Kidney (tissue), 14 donors: ENCODE results near the gene NFKBIE. TPM values are rescaled to one million over a fixed set of nuclear protein-coding genes. Genes with fewer than 3 reads are reported as not detected.
A peak's percentile ranks its signal among the peaks of the same experiment; 100 is the strongest.

Source experiments
- DNase-seq, 5 donors: peaks; one replicate each; pipeline ENCODE4 v3.0.0-alpha.2; 2013 to 2020
- FAIRE-seq: peaks from 2 replicates; lab custom pipeline; 2012; peaks lifted over from hg19 to GRCh38; lab: Jason Lieb, UNC
- H3K27ac ChIP-seq, 2 donors: one replicate each; pipeline ENCODE4 v1.7.0; 2013; ENCODE audit warnings: low read depth in 2 of 2, low read length in 2 of 2, inconsistent platforms in 1 of 2
- H3K27me3 ChIP-seq: one replicate; pipeline ENCODE4 v1.7.1; 2013; ENCODE audit warnings: low read length, inconsistent platforms; ENCODE audit not compliant: control insufficient read depth, insufficient read depth
- H3K36me3 ChIP-seq, 3 donors: one replicate each; pipeline versions ENCODE4 v1.7.0 to v1.7.1; 2013; ENCODE audit warnings: low read length in 3 of 3, control low read depth in 1 of 3, inconsistent platforms in 1 of 3; ENCODE audit not compliant: insufficient read depth in 3 of 3, control insufficient read depth in 2 of 3
- H3K4me1 ChIP-seq, 3 donors: one replicate each; pipeline versions ENCODE4 v1.7.0 to v1.7.1; 2013; ENCODE audit warnings: low read length in 3 of 3, inconsistent platforms in 1 of 3, low read depth in 1 of 3; ENCODE audit not compliant: control insufficient read depth in 2 of 3, insufficient read depth in 2 of 3
- H3K4me3 ChIP-seq, 3 donors: one replicate each; pipeline versions ENCODE4 v1.7.0 to v1.8.1; 2013; ENCODE audit warnings: low read length in 3 of 3, control low read depth in 1 of 3, inconsistent platforms in 1 of 3
- H3K9ac ChIP-seq, 3 donors: one replicate each; pipeline versions ENCODE4 v1.7.0 to v1.7.1; 2013; ENCODE audit warnings: low read length in 3 of 3, control low read depth in 1 of 3, inconsistent platforms in 1 of 3
- H3K9me3 ChIP-seq, 3 donors: one replicate each; pipeline versions ENCODE4 v1.7.0 to v1.7.1; 2013; ENCODE audit warnings: low read length in 3 of 3, control low read depth in 1 of 3, inconsistent platforms in 1 of 3; ENCODE audit not compliant: control insufficient read depth in 2 of 3, insufficient read depth in 1 of 3
- intact Hi-C: fragments of 100-400 bp; cut with DNase I; formaldehyde crosslinking; loops from one replicate; pipeline ENCODE4 v1.11.1; 2022
- polyA plus RNA-seq: library from polyadenylated mRNA; stranded (reverse); fragments of 350-450 nt; fragmentation: Illumina TruSeq; extraction: RNeasy Lipid Tissue Mini Kit (QIAGEN cat#74804); gene quantifications from one replicate; pipeline ENCODE4 v1.2.3, GENCODE V29; 2014; ENCODE audit warnings: low read depth, low replicate concordance; ENCODE audit not compliant: insufficient read depth
- total RNA-seq: library from RNA; stranded (reverse); fragmentation: NEBNext Ultra II Directional; extraction: Animal tissue kit (Norgen Biotek cat#: 25700); gene quantifications from one replicate; pipeline ENCODE4 v1.2.1, GENCODE V29; 2021
- TF ChIP-seq, protein P1 (sequence below): IDR thresholded peaks from 3 replicates; pipeline ENCODE4 v1.5.1; 2012; ENCODE audit warnings: mild to moderate bottlenecking, moderate library complexity, borderline replicate concordance; ENCODE audit not compliant: insufficient read depth; ENCODE audit errors: extremely low read depth
- donor health status: control.
- donor health status: control.
- donor health status: control.
- donor health status: control.
- donor health status: control.
- donor health status: DM: yes; HTN: yes; CAD: no.
- donor health status: Normal renal cell carcinoma (clear cell type).

NFKBIE gene
- total and polyA plus RNA-seq, 2 donors from 2014 or later: 12.6 to 19.0 TPM

DNA sequence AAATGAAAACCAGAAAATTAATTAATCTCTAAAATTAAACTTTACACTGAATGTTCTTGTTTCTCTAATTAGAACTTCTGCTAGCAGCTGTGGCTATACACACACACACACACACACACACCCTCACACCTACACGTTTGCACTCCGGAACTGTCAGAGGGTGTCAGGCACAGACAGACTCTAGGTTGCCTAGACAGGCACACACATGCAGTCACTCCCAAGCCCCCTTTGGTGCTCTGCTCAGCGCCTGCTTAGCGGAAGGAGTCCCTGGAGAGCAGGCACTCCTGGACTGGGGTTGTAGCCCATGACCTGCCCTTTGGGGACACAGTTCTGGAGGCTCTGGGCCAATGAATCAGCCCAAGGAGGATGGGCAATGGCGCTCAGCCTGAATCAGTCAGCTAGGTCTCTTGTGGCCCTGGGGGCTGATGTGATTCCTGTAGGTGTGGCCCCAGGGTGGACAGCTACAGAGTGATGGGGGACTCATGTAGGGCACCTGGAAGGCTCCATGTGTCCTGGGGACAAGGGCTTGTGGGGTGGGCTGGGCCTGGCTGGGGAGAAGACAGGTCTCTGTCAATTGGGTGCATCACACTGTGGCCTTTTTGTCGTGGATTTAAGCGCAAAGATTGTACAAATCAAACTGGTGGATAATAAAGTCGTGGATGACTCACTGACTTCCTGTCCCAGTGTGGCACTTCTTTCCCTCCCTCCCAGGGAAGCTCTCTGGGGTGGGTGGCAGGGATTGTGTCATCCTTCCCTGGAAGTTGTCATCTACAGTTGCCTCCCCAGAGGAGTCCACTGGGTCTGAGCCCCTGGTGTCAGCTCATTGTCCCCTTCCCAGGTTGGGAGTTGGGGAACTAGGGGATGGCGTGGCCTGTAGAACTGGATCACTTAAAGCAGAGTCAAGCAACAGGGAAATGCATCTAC lies 13.7 kb upstream of the NFKBIE start:
- Histone ChIP-seq H3K27ac (no peak overlapping the region), H3K9me3 (no peaks in the 10 kb centered on the region), H3K27me3 (peaks cover 2% of the 10 kb centered on the region), H3K4me3 (no peak overlapping the region), H3K4me1 (no peaks in the 10 kb centered on the region), H3K9ac (no peak overlapping the region), H3K36me3 (no peaks in the 10 kb centered on the region)
- TF ChIP-seq, protein P1, sequence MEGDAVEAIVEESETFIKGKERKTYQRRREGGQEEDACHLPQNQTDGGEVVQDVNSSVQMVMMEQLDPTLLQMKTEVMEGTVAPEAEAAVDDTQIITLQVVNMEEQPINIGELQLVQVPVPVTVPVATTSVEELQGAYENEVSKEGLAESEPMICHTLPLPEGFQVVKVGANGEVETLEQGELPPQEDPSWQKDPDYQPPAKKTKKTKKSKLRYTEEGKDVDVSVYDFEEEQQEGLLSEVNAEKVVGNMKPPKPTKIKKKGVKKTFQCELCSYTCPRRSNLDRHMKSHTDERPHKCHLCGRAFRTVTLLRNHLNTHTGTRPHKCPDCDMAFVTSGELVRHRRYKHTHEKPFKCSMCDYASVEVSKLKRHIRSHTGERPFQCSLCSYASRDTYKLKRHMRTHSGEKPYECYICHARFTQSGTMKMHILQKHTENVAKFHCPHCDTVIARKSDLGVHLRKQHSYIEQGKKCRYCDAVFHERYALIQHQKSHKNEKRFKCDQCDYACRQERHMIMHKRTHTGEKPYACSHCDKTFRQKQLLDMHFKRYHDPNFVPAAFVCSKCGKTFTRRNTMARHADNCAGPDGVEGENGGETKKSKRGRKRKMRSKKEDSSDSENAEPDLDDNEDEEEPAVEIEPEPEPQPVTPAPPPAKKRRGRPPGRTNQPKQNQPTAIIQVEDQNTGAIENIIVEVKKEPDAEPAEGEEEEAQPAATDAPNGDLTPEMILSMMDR: no peak
- no peak for FAIRE-seq
- peak in 1 of 5 donors; percentile 22 for DNase-seq
- intact Hi-C loops: no loop called here

DNA sequence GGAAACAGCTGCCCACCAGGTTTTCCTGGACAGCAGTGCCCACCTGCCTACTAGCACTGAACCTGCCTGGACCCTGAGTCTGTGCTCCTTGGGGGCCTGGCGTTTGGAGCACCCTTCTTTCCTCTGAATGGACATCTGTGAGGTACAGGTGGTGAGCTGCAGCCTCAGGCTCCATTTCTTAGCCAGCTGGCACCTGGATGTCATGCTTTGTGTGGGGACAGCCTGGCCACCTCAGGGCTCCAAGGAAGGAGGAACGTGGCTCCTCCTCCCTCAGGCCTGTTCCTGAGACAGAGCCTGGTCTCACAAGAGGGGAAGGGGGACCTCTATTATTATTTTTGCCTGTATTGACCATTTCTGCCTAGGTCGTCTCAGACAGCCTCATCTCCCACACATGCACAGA lies 13.0 kb upstream of the NFKBIE start:
- DNase-seq: no peak
- intact Hi-C loops: no loop called here
- Histone ChIP-seq H3K9ac (no peak overlapping the region), H3K27me3 (peaks cover 2% of the 10 kb centered on the region), H3K4me1 (no peaks in the 10 kb centered on the region), H3K36me3 (no peaks in the 10 kb centered on the region), H3K4me3 (no peak overlapping the region), H3K9me3 (no peaks in the 10 kb centered on the region), H3K27ac (no peak overlapping the region)
- FAIRE-seq: no peak
- TF ChIP-seq, protein P1: no peak

DNA sequence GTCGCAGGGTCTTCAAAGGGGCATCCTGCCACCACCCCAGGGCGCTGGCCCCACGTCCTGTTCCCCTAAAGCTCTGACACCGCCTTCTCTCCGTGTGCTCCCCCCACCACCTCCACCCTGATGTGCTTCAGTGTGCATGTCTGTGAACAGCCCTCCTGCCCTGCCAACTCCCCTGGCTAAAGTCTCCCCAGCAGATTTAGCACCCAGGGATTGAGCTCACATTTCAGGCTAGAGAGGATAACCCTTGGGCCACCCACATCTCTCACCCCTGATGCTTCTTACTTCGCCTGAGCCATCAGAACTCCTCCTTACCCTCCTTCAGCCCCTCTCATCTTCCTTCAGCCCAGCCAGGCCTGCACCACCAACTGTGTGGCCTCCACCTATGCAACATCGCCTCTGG lies 12.4 kb upstream of the NFKBIE start:
- intact Hi-C loops: no loop called here
- Histone ChIP-seq H3K27ac (no peak overlapping the region), H3K4me3 (no peak overlapping the region), H3K9me3 (no peaks in the 10 kb centered on the region), H3K9ac (no peak overlapping the region), H3K4me1 (no peaks in the 10 kb centered on the region), H3K36me3 (no peaks in the 10 kb centered on the region), H3K27me3 (peaks cover 2% of the 10 kb centered on the region)
- TF ChIP-seq, protein P1: no peak
- DNase-seq: no peak
- no peak for FAIRE-seq
